Peyer's patch (tissue), 4 donors: Measurements from ENCODE around the gene CASZ1.

Experiments used
- POLR2A ChIP-seq, 2 donors: fragments of 450-650 bp; IDR thresholded peaks; one replicate each; pipeline ENCODE4 v1.5.1; 2017; ENCODE audit warnings: antibody characterized with exemption in 2 of 2, mild to moderate bottlenecking in 2 of 2, moderate library complexity in 2 of 2
- TF ChIP-seq, protein P1 (sequence below), 6 experiments: fragments of 450-650 bp in 4 of 6; fragments of 200-600 bp in 2 of 6; sonication (generic) in 1 of 6; IDR thresholded peaks; one replicate each; pipeline ENCODE4 v1.5.1; 2017 to 2019; ENCODE audit warnings: antibody characterized with exemption in 6 of 6, mild to moderate bottlenecking in 3 of 6, moderate library complexity in 1 of 6

DNA sequence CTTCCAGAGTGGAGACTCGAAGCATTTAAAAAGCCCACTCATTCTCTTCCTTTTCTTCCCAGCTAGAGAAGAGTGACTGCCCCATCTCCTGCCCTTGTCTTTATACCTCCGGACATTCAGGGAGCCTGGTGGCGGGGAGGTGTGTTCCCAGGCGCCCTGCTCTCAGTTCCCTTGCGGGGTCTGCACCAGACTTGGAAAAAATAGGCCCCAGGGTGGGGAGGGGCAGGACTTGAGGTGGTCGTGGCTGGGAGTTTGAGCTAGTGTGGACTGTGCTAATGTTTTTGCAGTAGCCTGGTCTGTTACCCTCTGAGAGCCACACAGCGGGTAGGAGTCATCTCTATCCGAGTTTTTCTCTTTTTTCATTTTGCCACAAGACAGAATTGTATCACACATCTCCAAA is 182.6 kb downstream of the CASZ1 start:
- TF ChIP-seq, protein P1, sequence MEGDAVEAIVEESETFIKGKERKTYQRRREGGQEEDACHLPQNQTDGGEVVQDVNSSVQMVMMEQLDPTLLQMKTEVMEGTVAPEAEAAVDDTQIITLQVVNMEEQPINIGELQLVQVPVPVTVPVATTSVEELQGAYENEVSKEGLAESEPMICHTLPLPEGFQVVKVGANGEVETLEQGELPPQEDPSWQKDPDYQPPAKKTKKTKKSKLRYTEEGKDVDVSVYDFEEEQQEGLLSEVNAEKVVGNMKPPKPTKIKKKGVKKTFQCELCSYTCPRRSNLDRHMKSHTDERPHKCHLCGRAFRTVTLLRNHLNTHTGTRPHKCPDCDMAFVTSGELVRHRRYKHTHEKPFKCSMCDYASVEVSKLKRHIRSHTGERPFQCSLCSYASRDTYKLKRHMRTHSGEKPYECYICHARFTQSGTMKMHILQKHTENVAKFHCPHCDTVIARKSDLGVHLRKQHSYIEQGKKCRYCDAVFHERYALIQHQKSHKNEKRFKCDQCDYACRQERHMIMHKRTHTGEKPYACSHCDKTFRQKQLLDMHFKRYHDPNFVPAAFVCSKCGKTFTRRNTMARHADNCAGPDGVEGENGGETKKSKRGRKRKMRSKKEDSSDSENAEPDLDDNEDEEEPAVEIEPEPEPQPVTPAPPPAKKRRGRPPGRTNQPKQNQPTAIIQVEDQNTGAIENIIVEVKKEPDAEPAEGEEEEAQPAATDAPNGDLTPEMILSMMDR (IDR thresholded peaks at IDR 0.05), result no peak
- no peak for TF ChIP-seq POLR2A (IDR thresholded peaks at IDR 0.05)
